T47D (cell line): Measurements from ENCODE around the gene VPS50.
A peak's percentile ranks its signal among the peaks of the same experiment; 100 is the strongest.

Experiments
- DNase-seq, 2 experiments: peaks; one replicate each; pipeline versions ENCODE4 v3.0.0 to v3.0.0-alpha.2; 2011 to 2012; ENCODE audit warnings: low read depth in 1 of 2, low spot score in 1 of 2
- JUND ChIP-seq: IDR thresholded peaks from 2 replicates; pipeline ENCODE4 v1.6.1; 2012; ENCODE audit warnings: low read depth
- in situ Hi-C: cut with HindIII; loops from 2 replicates; pipeline ENCODE4 v1.10.0; 2016; ENCODE audit warnings: low sequenced_read_pairs, low pct_unique_long_range_greater_than_20kb

Gene VPS50

DNA sequence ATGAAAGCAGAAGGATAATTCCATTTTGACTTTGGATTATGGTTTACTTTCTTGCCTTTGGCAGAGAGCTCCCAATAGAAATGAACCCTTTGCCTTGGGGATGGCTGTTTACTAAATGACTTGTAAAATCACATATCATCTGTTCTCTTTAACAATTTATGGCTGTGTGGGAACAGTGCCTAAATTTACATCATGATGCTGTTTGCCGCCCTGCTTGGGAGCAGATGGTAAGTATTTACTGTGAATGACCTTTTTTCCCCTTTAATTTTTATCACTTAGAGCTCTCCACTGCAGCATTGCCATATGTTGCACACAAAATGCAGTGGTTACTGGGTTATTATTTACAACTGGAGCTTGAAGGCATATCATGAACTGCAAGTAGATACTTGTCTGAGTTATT, 19.3 kb upstream of the VPS50 start:
- in situ Hi-C loops = no loop called here
- DNase-seq = no peak
- no peak for TF ChIP-seq JUND

DNA sequence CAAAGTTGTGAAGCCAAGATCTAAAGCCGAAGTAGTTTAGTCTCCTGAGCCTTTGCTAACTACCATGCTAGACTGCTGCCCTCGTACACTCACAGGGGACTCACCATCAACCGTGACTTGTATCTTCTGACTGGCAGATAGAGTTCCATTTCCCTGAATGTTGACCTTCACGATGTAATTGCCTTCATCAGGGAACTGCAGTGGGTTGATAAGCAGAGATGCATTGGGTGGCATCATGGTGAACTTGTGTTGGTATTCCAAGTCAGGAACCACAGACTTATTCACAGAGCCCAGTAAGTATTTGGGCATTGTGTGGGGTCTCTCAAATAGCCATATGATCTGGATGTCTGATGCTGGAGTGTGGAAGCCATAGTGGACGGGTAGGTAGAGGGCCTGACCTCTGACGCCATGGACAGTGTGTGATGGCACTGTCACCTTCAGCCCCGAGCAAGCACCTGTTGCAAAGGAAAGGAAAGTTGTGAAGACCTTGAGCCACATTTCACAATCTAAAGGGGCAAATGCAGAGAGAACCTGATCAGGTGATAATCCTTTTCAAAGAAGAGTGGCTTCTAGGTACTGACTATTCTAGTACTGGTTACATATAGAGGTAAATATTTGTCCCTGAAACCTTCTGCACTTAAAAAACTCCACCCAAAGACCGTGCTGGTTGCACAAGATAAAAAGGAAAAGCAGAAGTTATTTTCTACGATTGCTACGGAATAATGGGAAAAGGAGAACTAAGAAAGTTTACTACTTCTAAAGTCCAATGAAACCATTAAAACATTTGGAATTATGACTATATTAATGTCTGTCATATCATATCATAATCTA, 13.0 kb upstream of the VPS50 start:
- DNase-seq = no peak
- in situ Hi-C loops = no loop called here
- TF ChIP-seq JUND = no peak

DNA sequence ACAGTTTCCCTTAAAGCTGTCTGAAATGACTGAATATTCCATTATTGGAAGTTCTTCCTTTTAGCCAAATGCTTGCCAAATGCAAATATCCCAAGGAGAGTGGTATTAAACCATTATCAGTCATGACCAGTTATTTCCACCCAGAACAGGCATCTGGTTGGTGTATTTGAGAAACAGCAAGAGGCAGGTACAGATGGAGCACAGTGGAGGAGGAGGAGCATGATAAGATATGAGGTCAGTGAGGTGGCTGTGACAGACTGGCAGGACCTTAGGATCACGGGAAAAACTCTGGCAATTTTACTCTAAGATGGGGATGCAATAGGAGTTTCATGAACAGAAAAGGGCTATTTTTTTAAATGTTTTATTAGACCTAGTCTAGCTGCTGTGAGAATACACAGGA, 12.3 kb upstream of the VPS50 start:
- no peak for DNase-seq
- in situ Hi-C loops = no loop called here
- TF ChIP-seq JUND = no peak

DNA sequence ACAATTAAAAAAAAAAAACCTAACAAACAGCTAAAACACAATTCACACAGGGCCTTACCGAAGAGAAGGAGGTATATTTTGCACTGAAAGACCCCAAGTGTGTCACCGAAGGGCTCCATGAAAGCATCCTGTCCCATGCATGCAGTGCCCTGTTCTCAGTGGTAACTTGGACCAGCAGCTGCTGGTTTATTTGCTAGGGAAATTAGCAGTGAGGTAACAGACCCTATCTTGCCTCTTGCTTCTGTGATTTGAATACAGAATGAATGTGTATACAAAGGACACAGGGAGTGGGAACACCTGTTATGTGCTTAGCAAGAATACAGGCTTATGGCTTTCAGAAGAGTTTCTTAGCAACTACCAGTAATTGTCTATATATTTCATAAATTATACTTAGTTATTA, 5.9 kb upstream of the VPS50 start, which contains the start of gene HEPACAM2:
TSS of gene HEPACAM2 (minus strand) at position 160 of the 400 bp plus-strand sequence.
- DNase-seq = no peak
- TF ChIP-seq JUND = no peak
- in situ Hi-C loops = no loop called here

DNA sequence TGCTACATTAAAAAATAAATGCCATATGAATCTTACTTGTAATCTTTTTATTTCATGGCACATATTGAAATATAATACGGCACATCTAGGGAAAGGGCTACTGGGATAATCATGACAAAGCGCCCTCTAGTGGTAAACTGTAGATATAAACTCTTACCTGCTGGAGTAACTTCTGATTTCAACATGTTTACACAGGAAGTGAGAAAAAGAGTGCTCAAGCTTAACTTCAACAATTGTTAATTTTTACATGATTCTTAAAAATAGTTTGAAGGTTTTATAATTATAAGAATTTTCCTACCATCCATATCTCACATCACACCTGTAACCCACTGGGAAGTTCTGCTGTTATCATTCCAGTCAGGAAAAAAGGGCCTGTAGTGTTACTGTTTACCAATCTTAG, 3.9 kb upstream of the VPS50 start:
- no peak for TF ChIP-seq JUND
- in situ Hi-C loops = no loop called here
- peak; percentile 8 to 67 for DNase-seq

DNA sequence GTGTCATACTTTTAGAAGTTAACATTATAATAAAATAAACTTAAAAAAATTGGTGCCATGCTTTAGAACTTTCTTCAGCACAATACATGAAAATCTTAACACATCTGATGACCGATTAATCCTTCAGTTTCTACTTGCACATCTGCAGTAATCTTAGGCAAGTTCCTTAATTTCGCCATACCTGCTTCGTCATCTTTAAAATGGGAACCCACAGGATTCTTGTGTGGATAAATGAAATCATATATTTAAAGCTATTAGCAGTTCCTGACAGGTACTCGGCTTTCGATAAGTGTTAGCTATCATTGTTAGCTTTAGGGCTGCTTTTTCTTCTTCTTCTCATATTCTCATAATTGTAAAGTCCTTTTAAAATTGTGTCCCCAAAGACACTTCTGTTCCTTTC, 907 bp upstream of the VPS50 start:
- DNase-seq = no peak
- in situ Hi-C loops = no loop called here
- no peak for TF ChIP-seq JUND

DNA sequence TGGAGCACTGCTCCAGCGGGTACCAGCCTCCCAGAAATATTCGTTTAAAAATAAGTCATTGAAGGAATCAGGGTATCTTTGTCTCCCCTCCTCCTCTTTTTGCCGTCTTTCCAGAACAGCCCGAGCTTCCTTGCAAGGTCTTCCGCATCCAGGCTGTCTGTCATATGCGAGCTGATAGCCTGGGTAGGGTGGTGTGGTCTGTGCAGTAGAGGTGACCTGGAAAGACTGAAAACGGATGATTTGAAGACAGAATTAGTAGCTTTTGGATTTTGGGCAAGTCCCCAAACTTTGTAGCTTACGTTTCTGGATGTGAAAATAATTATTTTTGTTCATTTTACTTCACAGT, 480 bp downstream of the VPS50 start:
- in situ Hi-C loops = no loop called here

DNA sequence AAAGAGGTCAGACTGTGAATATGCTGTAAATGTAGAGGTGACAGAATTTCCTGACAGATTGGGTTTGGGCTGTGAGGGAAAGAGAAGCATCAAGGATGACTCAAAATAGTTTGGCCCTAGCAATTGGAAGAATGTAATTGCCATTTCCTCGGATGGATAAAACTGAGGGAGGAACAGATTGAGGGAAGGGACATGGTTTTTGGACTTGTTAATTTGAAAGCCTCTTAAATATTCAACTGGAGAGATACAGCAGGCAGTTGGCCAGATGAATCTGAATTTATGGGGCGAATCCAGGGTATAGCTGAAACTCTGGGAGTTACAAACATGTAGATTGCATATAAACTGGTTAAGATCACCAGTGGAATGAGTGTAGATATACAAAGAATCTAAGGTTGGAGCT, 3.4 kb downstream of the VPS50 start:
- in situ Hi-C loops = no loop called here
- TF ChIP-seq JUND = no peak
- DNase-seq = no peak

More for the DNA sequence above, 480 bp downstream of the VPS50 start:
- TF ChIP-seq JUND = no peak
- peak in 1 of 2 experiments; percentile 2 for DNase-seq

DNA sequence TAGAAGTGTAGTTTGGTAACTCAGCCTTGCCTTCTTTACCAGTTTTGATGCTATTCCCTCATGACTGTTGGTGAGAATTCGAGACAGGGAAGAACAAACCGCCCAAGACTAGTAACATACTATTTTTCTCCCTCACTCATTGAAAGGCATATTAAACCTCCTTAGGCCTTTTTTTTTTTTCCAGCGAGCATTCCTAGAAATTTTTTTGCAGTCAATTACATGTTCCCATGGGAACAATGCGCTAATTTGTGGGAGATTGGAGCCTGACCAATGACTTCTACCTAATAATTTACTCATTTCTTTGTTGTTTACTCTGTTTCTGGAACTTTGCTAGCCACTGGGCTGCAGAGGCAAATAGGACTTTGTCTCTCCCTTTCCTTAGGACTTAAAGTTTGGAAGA, 6.0 kb downstream of the VPS50 start:
- DNase-seq = no peak
- TF ChIP-seq JUND = no peak
- in situ Hi-C loops = no loop called here

DNA sequence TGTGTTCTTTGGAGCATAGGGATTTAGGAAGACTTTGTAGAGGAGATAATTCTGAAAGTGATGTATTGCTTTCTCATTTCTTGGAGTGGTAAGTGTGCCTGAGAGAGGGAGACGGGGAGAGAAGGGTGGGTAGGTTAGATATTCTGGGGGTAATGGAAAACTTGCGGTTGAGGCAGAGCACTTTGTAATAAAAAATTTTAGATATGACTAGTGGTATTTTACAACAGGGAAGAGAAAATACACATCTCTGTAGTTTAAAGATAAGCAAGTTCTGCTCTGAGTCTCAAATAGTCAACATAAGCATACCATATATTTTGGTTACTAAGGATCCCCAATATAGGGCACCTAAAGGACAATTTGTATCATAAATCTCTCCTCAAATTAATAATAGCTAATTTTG, 6.6 kb downstream of the VPS50 start:
- no peak for DNase-seq
- in situ Hi-C loops = no loop called here
- no peak for TF ChIP-seq JUND

DNA sequence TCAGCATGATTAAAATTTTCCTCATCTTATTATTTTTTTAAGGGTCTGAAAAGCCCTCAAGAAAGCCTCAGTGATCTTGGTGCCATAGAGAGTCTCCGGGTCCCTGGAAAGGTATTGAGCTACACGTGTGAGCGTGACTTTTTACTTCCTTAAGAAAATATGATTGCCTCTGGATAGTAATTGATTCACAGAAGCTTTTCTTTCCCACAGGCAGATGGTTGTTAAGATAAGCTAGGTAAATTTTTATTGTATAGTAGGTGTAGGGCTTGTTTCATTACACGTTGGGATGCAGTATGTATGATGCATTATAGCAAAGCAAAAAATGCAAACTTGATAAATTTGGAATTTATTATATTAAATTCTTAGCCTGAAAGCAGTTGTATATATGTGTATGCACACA, 7.7 kb downstream of the VPS50 start:
- DNase-seq = no peak
- in situ Hi-C loops = no loop called here
- no peak for TF ChIP-seq JUND

DNA sequence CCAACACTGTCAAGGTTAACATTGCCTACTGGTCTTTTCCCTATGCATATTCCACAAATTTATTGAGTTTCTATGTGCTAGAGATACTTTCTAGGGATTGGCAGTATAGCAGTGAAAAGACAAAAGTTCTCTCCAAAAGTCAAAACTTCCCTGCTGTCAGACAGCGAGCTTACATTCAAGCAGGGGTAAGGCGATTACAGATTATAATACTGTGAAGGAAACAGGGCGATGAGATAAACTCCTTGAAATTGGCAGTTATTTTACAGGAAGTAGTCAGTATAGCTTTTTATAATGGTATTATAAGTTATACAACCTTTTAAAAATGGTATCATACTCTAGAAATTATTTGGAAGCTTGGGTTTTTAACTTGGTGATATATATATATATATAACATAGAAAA, 9.9 kb downstream of the VPS50 start:
- DNase-seq = no peak
- TF ChIP-seq JUND = no peak
- in situ Hi-C loops = no loop called here

DNA sequence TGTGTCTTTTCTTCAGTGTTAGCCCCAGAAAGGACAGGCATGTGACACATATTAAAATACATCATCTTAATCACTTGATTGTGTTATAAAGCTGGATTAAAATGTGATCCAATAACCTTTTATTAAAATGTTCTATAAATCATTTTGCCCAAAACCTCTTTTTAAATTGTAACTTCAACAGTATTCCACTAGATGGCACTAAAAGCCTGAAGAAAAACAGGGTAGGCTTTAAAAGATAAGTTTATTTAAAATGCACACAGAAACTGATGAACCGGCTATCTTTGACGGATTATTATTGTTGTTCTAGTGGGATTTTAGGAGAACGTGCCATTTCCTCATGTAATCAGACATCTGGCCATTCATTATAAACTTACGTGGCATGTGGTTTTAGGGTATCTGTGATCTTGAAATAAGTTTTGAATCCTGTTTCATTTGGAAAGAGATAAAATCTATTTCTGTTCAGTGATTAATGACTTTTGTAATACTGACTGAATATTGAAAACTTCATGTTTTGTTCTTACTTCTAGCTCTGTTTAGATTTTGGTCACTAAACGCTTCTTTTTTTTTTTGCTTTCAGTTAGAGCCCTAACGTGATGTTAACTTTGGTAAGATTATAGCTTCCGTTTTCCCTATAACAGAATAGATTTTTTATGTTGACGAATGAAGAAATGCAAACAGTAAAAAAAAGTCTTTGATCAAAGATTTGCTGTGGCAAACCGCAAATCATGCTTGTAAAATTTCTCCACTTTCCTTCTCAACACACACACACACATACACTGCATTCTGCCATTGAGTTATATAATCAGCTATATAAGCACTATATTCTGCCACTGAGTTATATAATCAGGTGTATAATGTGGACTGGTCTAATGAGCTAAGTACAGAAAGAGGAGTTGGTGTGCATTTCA, 13.6 kb downstream of the VPS50 start:
- in situ Hi-C loops = no loop called here
- TF ChIP-seq JUND = no peak
- DNase-seq = peak in 1 of 2 experiments; percentile 33
